HepG2 (cell line): ENCODE data around the gene CNPY4. TPM values are rescaled to one million over a fixed set of nuclear protein-coding genes. Genes with fewer than 3 reads are reported as not detected.

ENCODE experiments used
- ATAC-seq: fragments of 200-7000 bp; cut with Tn5 transposase; 3 replicates; pipeline ENCODE4 v1.9.1; 2020; ENCODE audit warnings: mild to moderate bottlenecking, moderate library complexity
- BruUV-seq: library from RNA; stranded (reverse); fragments of 400-500 nt; replicated peaks from 2 replicates; lab custom pipeline; 2021; lab: Mats Ljungman, UMichigan
- CTCF ChIA-PET: fragments of 300-600 bp; formaldehyde crosslinking; extraction: SDS; loops from one replicate; lab custom pipeline; 2021; ENCODE audit warnings: low total read pairs, inconsistent platforms, low intra/inter-chr PET ratio; lab: Yijun Ruan, JAX
- POLR2A ChIA-PET: fragments of 350-600 bp; sonication (Branson Sonifier 250); formaldehyde crosslinking; loops from one replicate; lab custom pipeline; 2020; ENCODE audit warnings: antibody characterized with exemption, inconsistent platforms; lab: Yijun Ruan, JAX
- DNase-seq: peaks from one replicate; pipeline ENCODE4 v3.0.0-alpha.2; 2015; ENCODE audit warnings: low spot score
- FAIRE-seq: peaks from 3 replicates; lab custom pipeline; 2011; peaks lifted over from hg19 to GRCh38; lab: Jason Lieb, UNC
- H2AFZ ChIP-seq: one replicate; pipeline ENCODE4 v1.6.1; 2011; ENCODE audit warnings: low read length, inconsistent platforms
- H3K27ac ChIP-seq: fragments of 300-600 bp; 3 replicates; pipeline ENCODE4 v1.8.0; 2011; ENCODE audit warnings: mixed run types, mild to moderate bottlenecking, mixed read lengths, low read length, inconsistent platforms; ENCODE audit not compliant: insufficient read depth; ENCODE audit errors: extremely low read length
- H3K27me3 ChIP-seq, 2 experiments: fragments of 200-600 bp in 1 of 2; 2 replicates in 1 of 2; 3 replicates in 1 of 2; pipeline versions ENCODE4 v1.6.0 to v1.8.0; 2011; ENCODE audit warnings: low read length in 2 of 2, mild to moderate bottlenecking in 2 of 2, moderate library complexity in 2 of 2, inconsistent platforms in 1 of 2; ENCODE audit not compliant: insufficient read depth in 2 of 2, control insufficient read depth in 1 of 2
- H3K36me3 ChIP-seq, 2 experiments: fragments of 200-600 bp in 1 of 2; replicated peaks in 1 of 2; 2 replicates in 1 of 2; 3 replicates in 1 of 2; pipeline versions ENCODE4 v1.5.1 to v1.8.0; 2011; ENCODE audit warnings: low read length in 2 of 2, inconsistent platforms in 1 of 2; ENCODE audit not compliant: insufficient read depth in 2 of 2, control insufficient read depth in 1 of 2
- H3K4me1 ChIP-seq: 2 replicates; pipeline ENCODE4 v1.5.1; 2012; ENCODE audit warnings: low read length, inconsistent platforms; ENCODE audit not compliant: insufficient read depth
- H3K4me2 ChIP-seq: 2 replicates; pipeline ENCODE4 v1.6.0; 2011; ENCODE audit warnings: low read depth, low read length, inconsistent platforms
- H3K4me3 ChIP-seq, 3 experiments: fragments of 200-600 bp in 1 of 3; sonication (generic), shearing (Covaris generic) in 1 of 3; replicated peaks in 1 of 3; 2 replicates each; pipeline ENCODE4 v1.5.1; 2011 to 2016; ENCODE audit warnings: low read length in 3 of 3, inconsistent platforms in 2 of 3, low read depth in 2 of 3, mild to moderate bottlenecking in 2 of 3, control low read depth in 1 of 3, mixed read lengths in 1 of 3; ENCODE audit not compliant: insufficient read depth in 1 of 3
- H3K79me2 ChIP-seq: one replicate; pipeline ENCODE4 v1.6.1; 2011; ENCODE audit warnings: low read length, inconsistent platforms; ENCODE audit not compliant: insufficient read depth
- H3K9ac ChIP-seq: 2 replicates; pipeline ENCODE4 v1.6.0; 2011; ENCODE audit warnings: mild to moderate bottlenecking, low read depth, low read length, inconsistent platforms; ENCODE audit not compliant: insufficient read depth
- H3K9me3 ChIP-seq: 2 replicates; pipeline ENCODE4 v1.5.1; 2012; ENCODE audit warnings: mild to moderate bottlenecking, low read length
- H4K20me1 ChIP-seq: 2 replicates; pipeline ENCODE4 v1.6.0; 2011; ENCODE audit warnings: inconsistent platforms, mild to moderate bottlenecking, low read length, moderate library complexity; ENCODE audit not compliant: insufficient read depth
- FOSL1 ChIP-seq: sonication (generic); formaldehyde crosslinking; IDR thresholded peaks from 2 replicates; pipeline ENCODE4 v1.9.0; 2021; ENCODE audit warnings: missing genetic modification reagents, borderline replicate concordance
- HMG20A ChIP-seq: IDR thresholded peaks from 2 replicates; pipeline ENCODE4 v1.6.1; 2016; ENCODE audit warnings: borderline replicate concordance
- HMGA1 ChIP-seq: sonication (generic); formaldehyde crosslinking; conservative IDR thresholded peaks from 2 replicates; pipeline ENCODE4 v1.4.0; 2020; ENCODE audit warnings: missing genetic modification reagents
- MED1 ChIP-seq: sonication (generic); formaldehyde crosslinking; IDR thresholded peaks from 2 replicates; pipeline ENCODE4 v1.4.0; 2020; ENCODE audit warnings: missing genetic modification reagents
- RBFOX2 ChIP-seq: fragments of 200-400 bp; formaldehyde crosslinking; IDR thresholded peaks from 2 replicates; pipeline ENCODE4 v1.6.1; 2017; ENCODE audit warnings: low read depth, mild to moderate bottlenecking, low read length
- SKI ChIP-seq: fragments of 450-650 bp; IDR thresholded peaks from one replicate; pipeline ENCODE4 v1.6.1; 2018; ENCODE audit warnings: mild to moderate bottlenecking; ENCODE audit not compliant: partially characterized antibody
- SMAD1 ChIP-seq: sonication (generic); formaldehyde crosslinking; IDR thresholded peaks from 2 replicates; pipeline ENCODE4 v1.4.0; 2020; ENCODE audit warnings: missing genetic modification reagents, low read depth, mild to moderate bottlenecking, borderline replicate concordance
- SPEN ChIP-seq: sonication (generic); formaldehyde crosslinking; IDR thresholded peaks from 2 replicates; pipeline ENCODE4 v1.5.1; 2020; ENCODE audit warnings: low read depth, mild to moderate bottlenecking, missing genetic modification reagents
- ZNF282 ChIP-seq: fragments of 450-650 bp; IDR thresholded peaks from 2 replicates; pipeline ENCODE4 v1.6.1; 2018; ENCODE audit not compliant: partially characterized antibody
- ZNF562 ChIP-seq: sonication (generic); formaldehyde crosslinking; IDR thresholded peaks from 2 replicates; pipeline ENCODE4 v1.8.0; 2022; ENCODE audit warnings: missing genetic modification reagents, borderline replicate concordance
- WGBS: methylation state at CpG from one replicate; pipeline ENCODE4 v1.1.6; 2017; ENCODE audit warnings: low lambda C conversion rate; 5-methylcytosine and 5-hydroxymethylcytosine counted together
- in situ Hi-C: cut with HindIII; loops from 2 replicates; pipeline ENCODE4 v1.10.0; 2017; ENCODE audit warnings: low pct_unique_long_range_greater_than_20kb; ENCODE audit not compliant: extremely low pct_ligation_motif_present
- intact Hi-C: fragments of 100-400 bp; cut with micrococcal nuclease; formaldehyde crosslinking; loops from one replicate; pipeline ENCODE4 v1.10.0; 2022; ENCODE audit not compliant: unreplicated experiment
- polyA plus RNA-seq, 8 experiments: library from polyadenylated mRNA; depleted of rRNA in 3 of 8; stranded (reverse) in 7 of 8; unstranded in 1 of 8; fragments of >200 nt; fragmentation: Illumina TruSeq in 4 of 8; extraction: Trizol in 4 of 8; gene quantifications; 2 replicates each; pipeline versions ENCODE4 v1.2.1 to v1.2.3, GENCODE V29; 2011 to 2016; ENCODE audit warnings: low read depth in 4 of 8, missing spikeins in 1 of 8, mixed read lengths in 1 of 8; ENCODE audit not compliant: insufficient read depth in 1 of 8
- total RNA-seq, 5 experiments: library from RNA; depleted of rRNA; stranded (reverse); fragments of >200 nt; fragmentation: Illumina TruSeq; extraction: Trizol; gene quantifications; 2 replicates each; pipeline ENCODE4 v1.2.3, GENCODE V29; 2016; ENCODE audit warnings: low read depth in 1 of 5

Gene CNPY4
- total and polyA plus RNA-seq, 2 of the 13 experiments (the other 11 are each of a cell fraction or from before 2014, with no cell fraction given): 6.2 to 12.7 TPM

GRCh38 chr7:100107125-100107737 lies 12.2 kb upstream of the CNPY4 start:
- Histone ChIP-seq H3K79me2 (no peaks in the 10 kb centered on the region), H3K4me2 (no peak overlapping the region), H3K9me3 (no peaks in the 10 kb centered on the region), H3K27me3 (no peaks in the 10 kb centered on the region), H2AFZ (no peak overlapping the region), H3K36me3 (peaks cover 10 to 30% of the 10 kb centered on the region in 2 experiments; a peak in 4 of 5 replicates), H3K27ac (no peak overlapping the region), H3K4me3 (no peak overlapping the region), H4K20me1 (no peaks in the 10 kb centered on the region), H3K4me1 (peaks cover 16% of the 10 kb centered on the region), H3K9ac (no peak overlapping the region)
- no peak for FAIRE-seq
- TF ChIP-seq RBFOX2: peak; percentile 17; the same call in 1 of the 2 replicates
- no peak for TF ChIP-seq ZNF282
- BruUV-seq: TSS peak; percentile 61
- CTCF ChIA-PET: no interaction called here
- DNase-seq: no peak
- in situ Hi-C loops (no loop called here), intact Hi-C loops (no loop called here)
- POLR2A ChIA-PET: no interaction called here
- 97% methylated on average over 24 of the region's 25 CpGs for WGBS
- no peak for ATAC-seq

- no TSS peak for BruUV-seq
- no peak for ATAC-seq
- CTCF ChIA-PET: no interaction called here
These were observed 11.5 kb upstream of the CNPY4 start for GRCh38 chr7:100107890-100108289.

More at GRCh38 chr7:100107890-100108289, 11.5 kb upstream of the CNPY4 start:
- Histone ChIP-seq H3K4me3 (no peak overlapping the region), H2AFZ (no peak overlapping the region), H3K79me2 (no peaks in the 10 kb centered on the region), H3K4me2 (no peak overlapping the region), H3K4me1 (peaks cover 18% of the 10 kb centered on the region), H3K9ac (no peak overlapping the region), H3K27ac (no peak overlapping the region), H3K36me3 (peaks cover 10 to 30% of the 10 kb centered on the region in 2 experiments; a peak in 4 of 5 replicates), H3K27me3 (no peaks in the 10 kb centered on the region), H4K20me1 (no peaks in the 10 kb centered on the region), H3K9me3 (no peaks in the 10 kb centered on the region)
- DNase-seq (no peak), FAIRE-seq (no peak)
- POLR2A ChIA-PET: no interaction called here
- intact Hi-C loops: no loop called here
- 97% methylated on average over 11 of the region's 11 CpGs for WGBS
- in situ Hi-C loops: no loop called here
- TF ChIP-seq ZNF562: no peak
- TF ChIP-seq FOSL1 (CRISPR knock-in tag): no peak
- no peak for TF ChIP-seq MED1 (CRISPR knock-in tag)
- no peak for TF ChIP-seq HMGA1 (CRISPR knock-in tag)
- TF ChIP-seq SPEN: no peak
- TF ChIP-seq SKI: no peak
- TF ChIP-seq HMG20A (CRISPR knock-in tag): no peak
- TF ChIP-seq SMAD1: no peak
